ENCODE measurements around the gene OSBP2.

- TF ChIP-seq, protein P1, sequence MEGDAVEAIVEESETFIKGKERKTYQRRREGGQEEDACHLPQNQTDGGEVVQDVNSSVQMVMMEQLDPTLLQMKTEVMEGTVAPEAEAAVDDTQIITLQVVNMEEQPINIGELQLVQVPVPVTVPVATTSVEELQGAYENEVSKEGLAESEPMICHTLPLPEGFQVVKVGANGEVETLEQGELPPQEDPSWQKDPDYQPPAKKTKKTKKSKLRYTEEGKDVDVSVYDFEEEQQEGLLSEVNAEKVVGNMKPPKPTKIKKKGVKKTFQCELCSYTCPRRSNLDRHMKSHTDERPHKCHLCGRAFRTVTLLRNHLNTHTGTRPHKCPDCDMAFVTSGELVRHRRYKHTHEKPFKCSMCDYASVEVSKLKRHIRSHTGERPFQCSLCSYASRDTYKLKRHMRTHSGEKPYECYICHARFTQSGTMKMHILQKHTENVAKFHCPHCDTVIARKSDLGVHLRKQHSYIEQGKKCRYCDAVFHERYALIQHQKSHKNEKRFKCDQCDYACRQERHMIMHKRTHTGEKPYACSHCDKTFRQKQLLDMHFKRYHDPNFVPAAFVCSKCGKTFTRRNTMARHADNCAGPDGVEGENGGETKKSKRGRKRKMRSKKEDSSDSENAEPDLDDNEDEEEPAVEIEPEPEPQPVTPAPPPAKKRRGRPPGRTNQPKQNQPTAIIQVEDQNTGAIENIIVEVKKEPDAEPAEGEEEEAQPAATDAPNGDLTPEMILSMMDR (IDR thresholded peaks at IDR 0.05; ENCODE audit: low read depth, low read length, poor library complexity, severe bottlenecking), result no peak
- no peak for TF ChIP-seq EZH2phosphoT487 (IDR thresholded peaks at IDR 0.05; ENCODE audit: borderline replicate concordance, low read length)
These were observed 90.9 kb downstream of the OSBP2 start for GRCh38 chr22:30785527-30785926.
